HT-29 (cell line): ENCODE data around the gene SKOR2. TPM values are rescaled to one million over a fixed set of nuclear protein-coding genes. Genes with fewer than 3 reads are reported as not detected.

Source experiments
- DNase-seq: peaks from one replicate; pipeline ENCODE4 v3.0.0-alpha.2; 2015; ENCODE audit warnings: low spot score
- total RNA-seq: library from RNA; depleted of rRNA; stranded (reverse); fragments of >200 nt; shearing (Covaris generic); gene quantifications from 2 replicates; pipeline ENCODE4 v1.2.3, GENCODE V29; 2014; rRNA removed

Gene SKOR2, protein sequence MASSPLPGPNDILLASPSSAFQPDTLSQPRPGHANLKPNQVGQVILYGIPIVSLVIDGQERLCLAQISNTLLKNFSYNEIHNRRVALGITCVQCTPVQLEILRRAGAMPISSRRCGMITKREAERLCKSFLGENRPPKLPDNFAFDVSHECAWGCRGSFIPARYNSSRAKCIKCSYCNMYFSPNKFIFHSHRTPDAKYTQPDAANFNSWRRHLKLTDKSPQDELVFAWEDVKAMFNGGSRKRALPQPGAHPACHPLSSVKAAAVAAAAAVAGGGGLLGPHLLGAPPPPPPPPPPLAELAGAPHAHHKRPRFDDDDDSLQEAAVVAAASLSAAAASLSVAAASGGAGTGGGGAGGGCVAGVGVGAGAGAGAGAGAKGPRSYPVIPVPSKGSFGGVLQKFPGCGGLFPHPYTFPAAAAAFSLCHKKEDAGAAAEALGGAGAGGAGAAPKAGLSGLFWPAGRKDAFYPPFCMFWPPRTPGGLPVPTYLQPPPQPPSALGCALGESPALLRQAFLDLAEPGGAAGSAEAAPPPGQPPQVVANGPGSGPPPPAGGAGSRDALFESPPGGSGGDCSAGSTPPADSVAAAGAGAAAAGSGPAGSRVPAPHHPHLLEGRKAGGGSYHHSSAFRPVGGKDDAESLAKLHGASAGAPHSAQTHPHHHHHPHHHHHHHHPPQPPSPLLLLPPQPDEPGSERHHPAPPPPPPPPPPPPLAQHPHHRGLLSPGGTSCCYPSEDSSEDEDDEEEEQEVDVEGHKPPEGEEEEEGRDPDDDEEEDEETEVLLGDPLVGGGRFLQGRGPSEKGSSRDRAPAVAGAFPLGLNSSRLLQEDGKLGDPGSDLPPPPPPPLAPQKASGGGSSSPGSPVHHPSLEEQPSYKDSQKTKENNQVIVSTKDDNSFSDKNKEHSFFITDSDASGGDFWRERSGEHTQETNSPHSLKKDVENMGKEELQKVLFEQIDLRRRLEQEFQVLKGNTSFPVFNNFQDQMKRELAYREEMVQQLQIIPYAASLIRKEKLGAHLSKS
- not detected in 2 replicates for total RNA-seq

DNA sequence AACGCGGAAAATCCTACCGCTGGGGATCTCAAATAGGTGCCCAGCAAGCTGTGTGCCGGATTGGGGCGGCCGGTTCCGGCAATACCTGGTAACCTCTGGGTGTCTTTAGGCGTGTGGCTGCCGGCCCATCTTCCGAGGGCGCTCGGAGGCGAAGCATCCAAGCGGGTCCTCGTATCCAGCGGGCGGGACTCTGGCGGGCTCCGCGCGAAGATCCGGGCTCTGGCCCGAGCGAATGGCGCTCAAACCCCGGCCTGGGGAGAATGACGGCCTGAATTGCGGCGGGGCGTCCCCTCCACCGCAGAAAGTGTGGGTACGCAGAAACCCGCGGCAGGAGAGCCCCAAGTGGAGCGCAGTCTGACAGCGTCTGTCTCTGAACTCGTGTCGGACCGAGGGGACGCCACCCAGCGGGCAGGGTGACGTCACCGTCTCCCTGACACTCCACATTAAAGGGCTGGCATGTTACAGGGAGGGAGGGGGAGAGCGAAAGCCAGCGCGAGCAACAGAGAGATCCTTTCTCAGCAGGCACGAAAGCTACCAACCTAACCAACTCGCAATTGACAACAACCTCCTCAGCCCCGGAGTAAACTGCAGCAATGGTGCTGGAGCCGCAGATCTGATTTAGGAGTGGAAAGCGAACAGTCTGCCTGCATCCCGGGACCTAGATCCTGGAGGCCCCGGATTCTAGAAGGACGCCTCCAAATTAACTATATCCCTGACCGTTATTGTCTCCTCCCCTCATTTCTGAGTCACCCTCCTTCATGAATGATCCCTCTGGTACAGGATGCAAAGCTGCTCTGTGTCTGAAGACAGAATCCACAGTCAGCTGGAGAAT, at the start of gene SKOR2:
Gene SKOR2, minus strand, starts transcription at position 372 of the 832 bp plus-strand sequence. CDS start 2,477 bp downstream, outside the sequence.
- no peak for DNase-seq

DNA sequence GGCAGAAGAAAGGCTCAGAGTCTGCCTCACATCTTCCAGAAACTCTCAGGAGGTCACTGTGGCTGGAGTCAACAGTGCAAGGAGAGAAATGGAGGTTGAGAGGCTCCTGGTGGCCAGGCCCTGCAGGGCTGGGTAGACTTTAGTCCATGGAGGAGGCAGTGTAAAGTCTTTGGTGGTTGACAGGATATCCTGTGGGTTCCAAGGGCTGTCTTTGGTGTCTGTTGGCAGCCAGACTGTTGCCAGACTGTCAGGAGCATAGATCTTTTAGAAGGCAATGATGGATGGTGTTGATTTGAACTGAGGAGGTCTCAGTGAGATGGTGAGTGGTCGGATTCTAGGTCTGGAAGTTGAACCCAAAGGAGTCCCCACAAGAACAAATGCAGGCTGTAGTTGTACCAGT, 45.0 kb upstream of the SKOR2 start:
- DNase-seq = no peak

DNA sequence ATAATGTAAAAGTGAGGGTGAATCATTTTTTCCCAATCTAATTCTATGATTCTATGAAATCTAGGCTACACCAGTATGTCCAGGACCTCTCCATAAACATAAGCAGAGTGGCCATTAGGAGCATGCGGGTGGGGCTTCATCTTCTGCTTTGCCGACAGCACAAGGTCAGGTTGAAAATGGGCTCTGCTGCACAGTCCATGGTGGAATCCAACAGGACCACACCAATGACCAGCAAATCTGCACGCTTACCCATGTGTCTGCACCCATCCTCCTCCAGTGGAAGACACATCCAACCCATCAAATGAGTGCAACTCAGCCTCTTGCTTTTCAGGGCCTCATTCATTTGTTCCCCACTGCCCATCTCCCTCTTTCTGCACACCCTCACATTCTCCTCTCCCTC, 43.3 kb upstream of the SKOR2 start:
- no peak for DNase-seq

DNA sequence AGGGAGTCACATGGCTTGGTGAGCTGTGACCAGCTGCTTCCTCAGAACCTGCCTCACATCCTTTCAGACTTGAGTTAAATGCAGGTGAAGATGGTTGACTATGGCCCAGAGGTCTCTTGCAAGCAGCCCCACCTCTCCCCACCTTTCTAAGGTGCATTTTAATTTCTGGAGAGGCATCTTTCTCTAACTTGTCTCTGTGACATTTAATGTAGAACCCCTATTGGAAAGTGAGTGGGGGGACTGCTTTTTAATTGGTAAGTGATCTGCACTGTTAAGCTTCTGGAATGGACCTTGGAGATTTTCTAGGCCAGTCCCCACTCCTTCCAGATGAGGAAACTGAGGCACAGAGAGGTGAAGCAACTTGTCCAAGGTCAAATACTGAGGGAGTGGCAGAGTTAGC, 37.3 kb upstream of the SKOR2 start:
- DNase-seq = no peak

DNA sequence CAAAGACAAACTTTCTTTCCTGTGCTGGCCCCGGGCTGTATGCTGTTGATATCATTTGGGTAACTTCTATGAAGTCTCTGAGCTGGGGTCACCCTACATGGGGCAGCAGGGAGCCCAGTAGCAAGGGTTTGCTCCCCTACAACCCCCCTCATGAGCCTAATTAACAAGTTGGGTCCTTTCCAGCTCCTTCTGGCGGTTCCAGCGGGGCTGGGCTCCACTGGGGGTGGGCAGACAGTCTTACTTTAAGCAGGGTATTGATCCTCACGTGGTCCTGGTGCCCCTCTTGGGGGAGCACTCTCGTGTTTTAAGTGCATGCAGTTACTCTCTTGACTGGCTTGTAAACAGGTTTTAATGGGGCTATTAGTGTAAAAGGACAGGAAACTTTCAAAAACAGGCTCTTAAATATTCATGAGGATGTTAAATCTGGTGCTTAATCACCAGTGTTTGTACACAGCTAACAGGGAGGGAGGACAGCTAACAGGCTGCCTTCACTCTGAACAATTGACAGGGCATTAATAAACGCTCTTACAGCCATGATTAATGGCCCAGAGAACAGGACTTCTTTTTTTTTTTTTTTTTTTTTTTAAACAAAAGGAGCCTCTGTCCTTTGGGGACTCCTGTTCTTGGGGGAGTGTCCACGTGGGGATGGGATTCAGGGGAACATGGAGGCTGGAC, 36.6 kb upstream of the SKOR2 start:
- DNase-seq = no peak

DNA sequence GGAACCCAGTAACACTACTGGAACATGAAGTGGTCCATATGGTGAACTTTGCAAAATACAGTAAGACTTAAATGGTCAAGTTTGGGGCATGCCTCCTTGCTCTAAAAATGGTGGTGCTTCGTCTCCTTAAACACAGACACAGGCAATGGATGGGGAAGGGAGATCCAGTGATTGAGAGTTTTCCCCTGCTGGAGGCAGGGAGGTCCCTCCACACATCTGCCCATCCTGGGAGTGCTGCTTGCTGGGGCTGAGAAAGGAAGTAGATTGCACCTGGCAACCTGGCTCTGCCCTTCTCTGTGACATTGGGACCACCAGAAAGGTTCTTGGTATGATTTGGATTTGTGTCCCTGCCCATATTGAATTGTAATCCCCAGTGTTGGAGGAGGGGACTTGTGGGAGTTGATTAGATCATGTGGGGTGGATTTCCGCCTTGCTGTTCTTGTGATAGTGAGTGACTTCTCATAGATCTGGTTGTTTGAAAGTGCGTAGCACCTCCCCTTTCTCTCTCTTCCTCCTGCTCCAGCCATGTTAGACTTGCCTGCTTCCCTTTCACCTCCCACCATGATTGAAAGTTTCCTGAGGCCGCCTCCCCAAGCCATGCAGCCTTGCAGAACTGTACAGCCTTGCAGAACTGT, 35.4 kb upstream of the SKOR2 start:
- no peak for DNase-seq

DNA sequence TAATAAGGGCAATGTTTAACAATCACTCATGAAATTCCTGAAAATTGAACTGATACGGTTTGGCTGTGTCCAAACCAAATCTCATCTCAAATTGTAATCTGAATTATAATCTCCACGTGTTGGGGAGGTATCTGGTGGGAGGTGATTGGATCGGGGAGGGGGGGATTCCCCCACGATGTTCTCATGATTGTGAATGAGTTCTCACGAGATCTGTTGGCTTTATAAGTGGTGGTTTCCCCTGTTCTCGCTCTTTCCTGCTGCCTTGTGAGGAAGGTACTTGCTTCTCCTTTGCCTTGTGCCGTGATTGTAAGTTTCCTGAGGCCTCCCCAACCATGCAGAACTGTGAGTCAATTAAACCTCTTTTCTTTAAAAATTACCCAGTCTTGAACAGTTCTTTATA, 34.0 kb upstream of the SKOR2 start:
- DNase-seq = no peak

DNA sequence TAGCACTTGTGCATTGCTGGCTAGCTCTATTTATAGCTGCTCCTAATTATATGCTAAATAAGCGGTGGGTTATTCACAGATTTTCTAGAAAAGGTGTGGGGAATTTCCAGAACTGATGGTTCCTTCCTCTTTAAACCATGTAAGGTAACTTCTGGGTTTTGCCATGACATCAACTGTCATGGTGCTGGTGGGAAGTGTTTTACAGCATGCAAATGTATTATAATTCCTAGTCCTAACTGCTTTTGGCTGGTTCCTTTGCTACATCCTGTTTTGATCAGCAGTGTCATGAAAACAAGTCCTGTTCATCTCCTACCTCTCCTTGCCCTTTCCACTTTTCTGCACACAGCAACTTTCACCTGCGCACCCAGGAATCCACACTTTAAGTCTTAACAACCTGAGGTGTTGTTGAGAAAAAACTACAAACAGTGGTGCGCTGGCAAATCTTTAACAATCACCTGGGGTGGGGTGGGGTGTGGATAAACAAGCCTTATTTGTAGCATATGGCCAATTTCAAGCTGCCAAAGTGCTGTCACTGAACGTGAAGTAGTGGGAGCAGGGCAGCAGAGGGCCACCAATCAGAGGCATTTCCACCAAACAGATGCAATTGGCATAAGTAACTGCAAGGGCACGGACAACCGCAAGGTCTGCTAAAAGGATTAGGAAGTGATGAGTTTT, 33.4 kb upstream of the SKOR2 start:
- DNase-seq = no peak

DNA sequence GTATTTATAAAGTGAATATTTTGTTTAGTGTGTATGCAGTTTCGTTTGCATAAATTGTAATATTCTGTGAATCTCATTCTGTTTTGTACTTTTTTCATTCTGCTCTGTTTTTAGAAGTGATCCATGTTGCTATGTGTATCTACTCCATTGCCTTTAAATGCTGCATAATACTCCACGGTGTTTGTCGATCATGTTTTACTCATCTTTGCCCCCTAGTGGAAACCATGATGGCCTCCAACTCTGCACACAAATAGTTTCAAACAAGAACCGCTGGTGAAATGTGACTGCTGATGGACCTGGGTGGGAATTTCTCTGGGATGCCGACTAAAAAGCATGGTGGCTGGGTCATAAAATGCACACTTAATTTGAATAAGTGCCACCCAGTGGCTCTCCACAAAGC, 32.0 kb upstream of the SKOR2 start:
- DNase-seq = peak; percentile 44

DNA sequence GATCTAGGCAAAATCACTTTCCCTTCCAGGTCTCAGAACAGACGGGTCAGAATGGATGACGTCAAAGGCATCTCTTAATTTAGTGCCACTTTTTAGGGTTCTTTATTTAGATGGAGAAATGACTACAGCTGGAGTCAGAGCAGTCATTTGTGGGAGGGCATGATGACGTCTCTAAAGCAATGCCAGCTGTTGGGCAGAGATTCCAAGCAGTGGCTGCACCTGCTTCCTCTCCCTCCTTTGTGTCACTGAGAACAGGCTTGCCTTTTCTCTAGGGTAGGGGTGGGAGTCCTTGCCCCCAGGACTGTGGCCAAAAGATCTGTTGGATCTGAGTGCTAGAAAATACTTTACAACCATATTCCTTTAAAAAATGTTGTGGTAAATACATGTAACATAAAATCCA, 28.7 kb upstream of the SKOR2 start:
- DNase-seq = no peak

DNA sequence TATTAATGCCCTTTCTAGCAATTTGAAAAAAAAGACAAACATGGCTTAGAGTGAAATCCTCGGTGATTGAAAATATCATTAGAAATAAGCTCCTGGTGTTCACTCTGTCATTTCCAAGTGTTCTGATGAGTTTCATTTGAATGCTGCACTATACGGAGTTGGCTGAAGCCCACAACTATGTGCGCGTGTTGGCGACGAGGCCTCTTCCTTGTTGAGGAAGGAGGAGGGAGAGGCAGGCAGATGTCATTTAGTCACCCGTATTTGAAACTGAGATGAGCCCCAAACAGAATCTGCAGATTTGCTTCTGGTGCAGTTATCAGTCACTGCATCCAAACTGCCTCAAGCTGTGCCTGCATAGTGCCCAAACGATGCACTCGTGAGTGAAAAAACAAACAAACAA, 23.5 kb upstream of the SKOR2 start:
- no peak for DNase-seq

DNA sequence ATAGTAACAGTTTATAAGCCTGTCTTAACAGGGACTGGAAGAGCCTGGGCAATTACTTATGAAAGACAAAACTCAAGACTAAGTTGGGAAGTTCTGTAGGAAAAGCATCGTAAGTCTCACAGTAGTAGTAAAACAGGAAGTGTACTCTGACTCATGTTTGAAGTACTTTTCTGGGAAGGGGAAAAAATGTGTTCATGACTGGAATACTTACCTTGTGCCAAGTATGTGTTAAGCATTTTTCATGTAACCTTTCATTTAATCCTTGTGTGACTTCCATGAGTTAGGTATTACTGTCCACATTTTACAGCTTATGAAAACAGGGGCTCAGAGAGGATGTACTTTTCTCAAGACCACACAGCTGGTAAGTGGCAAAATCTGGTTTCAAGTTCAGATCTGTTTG, 13.7 kb upstream of the SKOR2 start:
- no peak for DNase-seq

DNA sequence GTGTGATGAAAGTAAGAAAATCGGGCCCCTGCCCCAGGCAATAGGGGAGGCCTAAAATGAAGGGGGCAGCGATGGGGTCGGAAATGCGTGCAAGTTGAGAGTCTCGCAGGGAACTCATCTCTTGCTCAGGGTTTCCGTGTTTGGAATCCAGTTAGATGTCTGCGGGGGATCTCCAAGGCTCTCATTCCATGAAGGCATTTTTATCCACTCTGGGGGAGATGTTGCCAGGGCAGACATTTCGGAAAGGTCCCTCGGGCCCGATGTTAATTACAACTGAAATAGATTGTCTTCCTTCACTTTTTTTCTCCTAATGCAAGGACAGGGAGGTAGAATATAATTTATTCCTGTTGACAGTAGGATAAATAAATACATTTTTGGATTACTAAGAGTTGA, 12.8 kb upstream of the SKOR2 start:
- DNase-seq = no peak

DNA sequence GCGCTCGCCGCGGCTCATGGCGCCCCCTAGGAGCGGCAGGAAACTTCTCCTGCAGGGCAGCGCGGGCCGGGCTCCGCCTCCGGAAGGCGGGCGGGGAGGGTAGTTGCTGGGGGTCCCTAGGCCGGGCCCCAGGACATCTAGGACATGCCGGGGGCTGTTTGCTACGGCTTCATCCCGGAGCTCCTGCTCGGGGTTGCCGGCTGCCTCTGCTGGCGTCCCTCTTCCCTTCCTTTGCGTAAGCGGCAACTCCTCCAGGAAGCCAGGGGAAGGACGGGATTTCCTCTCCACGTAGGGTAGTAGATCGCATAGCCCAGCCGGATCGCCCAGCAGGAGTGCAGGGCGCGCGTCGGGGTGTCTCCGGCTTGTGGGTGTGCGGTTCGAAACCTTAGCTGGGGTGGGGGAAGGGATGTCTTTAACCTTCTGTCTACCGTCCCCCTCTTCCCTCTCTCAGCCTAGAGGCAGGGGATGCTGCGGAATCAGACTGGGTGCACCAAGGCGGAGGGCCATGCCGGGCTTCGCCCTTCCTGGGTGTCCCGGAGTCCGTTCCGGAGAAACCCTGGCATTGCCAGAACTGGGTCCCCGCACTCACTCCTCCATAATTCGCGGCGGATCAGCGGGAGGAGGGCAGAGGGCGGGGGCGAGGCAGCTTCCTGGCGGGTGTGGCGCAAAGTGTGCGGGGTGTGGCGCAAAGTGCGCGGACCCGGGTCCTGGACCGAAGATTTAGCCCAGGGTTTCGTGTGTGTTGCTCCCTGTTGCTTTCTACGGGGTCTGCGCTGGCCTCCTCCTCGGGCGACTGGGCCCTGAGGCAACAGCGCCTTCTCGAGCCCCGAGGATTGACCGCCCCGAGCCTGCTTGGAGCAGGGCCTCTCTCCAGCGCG, 12.2 kb upstream of the SKOR2 start:
- no peak for DNase-seq

DNA sequence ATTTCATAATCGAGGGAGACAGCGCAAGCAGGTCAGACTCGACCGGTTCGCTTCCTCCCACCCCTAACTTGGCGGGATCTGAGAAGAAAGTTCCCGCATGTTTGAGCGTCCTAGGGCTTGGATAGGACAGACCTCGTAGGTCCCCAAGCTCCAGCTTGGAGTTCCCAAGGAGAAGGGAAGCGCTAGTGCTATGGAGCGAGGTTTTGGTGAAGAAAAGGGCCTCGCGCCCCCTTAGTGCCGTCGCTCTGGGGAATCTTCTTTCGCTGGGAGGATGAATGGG, 11.6 kb upstream of the SKOR2 start:
- DNase-seq = no peak

DNA sequence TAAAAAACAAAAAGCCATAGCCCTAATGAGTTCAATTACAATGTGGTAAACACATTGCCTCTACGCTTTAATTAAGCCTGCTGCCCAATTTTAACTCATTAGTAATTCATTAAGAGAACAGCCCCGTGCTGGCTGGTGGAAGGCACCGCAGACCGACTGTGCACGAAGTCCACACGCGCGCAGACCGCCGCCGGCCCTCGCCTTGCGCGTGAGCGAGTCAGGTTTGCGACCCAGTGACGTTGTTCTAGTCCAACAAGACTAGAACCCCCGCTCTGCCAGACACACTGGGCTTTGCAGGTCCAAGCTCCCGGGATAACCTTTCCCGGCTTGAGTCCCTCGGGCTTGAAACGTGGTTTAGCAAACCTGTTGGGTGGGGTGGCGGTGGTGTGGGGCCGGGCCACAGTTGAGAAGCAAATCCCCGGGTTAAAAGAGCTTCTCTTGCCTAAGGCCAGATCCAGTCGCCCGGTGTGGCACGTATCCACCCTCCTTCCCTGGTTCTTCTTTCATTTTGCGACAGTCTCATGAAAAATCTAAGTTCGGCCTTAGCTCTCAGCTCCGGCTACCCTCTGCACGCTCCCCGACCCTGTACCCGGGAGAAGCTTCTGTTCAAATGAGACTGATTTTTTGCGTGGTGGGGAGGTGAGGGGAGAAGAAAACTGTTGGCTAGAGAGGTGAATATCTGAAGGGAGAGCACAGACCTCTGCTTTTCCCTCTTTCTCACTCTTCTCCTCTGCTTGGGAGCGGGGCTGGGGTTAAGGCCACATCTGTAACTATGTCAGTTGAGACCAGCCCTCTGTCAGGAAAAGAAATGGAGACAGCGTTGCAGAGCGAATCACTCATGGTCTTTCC, 11.1 kb upstream of the SKOR2 start:
- DNase-seq = no peak

DNA sequence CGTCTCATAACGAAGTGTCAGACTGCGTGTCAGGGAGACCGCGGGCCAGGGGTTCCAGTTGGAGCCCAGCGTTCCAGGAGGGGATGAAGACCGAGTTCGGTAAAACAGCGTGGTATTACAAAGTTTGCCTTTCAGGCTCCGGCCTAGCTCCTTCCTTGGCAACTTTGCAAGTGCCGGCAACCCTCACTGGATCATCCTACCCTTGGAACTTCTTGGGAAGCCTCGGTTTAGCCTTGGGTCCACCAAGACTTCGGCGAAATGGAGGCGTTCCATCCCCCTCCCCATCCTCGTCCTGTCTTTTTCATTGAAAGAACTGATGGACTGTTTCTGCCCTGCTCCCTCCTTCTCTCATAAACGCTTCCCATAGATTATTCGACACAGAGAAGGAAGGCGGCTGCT, 10.4 kb upstream of the SKOR2 start:
- no peak for DNase-seq
